Spleen (tissue), 11 donors: ENCODE measurements around the gene NLGN1. TPM values are rescaled to one million over a fixed set of nuclear protein-coding genes. Genes with fewer than 3 reads are reported as not detected.

Experiments used
- DNase-seq: peaks from one replicate; pipeline ENCODE4 v3.0.0-alpha.2; 2020
- H3K27ac ChIP-seq, 8 donors: fragments of 200-600 bp; sonication (generic) in 7 of 8; 1 replicate in 4 of 8; 2 replicates in 4 of 8; pipeline versions ENCODE4 v1.5.0 to v1.8.0; 2016 to 2021; ENCODE audit warnings: inconsistent platforms in 4 of 8, mild to moderate bottlenecking in 4 of 8, moderate library complexity in 1 of 8
- H3K27me3 ChIP-seq, 7 donors: fragments of 200-600 bp; sonication (generic) in 6 of 7; replicated peaks in 1 of 7; 1 replicate in 4 of 7; 2 replicates in 3 of 7; pipeline versions ENCODE4 v1.5.0 to v1.8.0; 2016 to 2021; ENCODE audit warnings: inconsistent platforms in 3 of 7, mild to moderate bottlenecking in 1 of 7
- H3K36me3 ChIP-seq, 6 donors: fragments of 200-600 bp; sonication (generic) in 5 of 6; 1 replicate in 4 of 6; 2 replicates in 2 of 6; pipeline versions ENCODE4 v1.5.0 to v1.8.0; 2016 to 2021; ENCODE audit warnings: inconsistent platforms in 2 of 6
- H3K4me1 ChIP-seq, 6 donors: fragments of 200-600 bp; sonication (generic) in 5 of 6; 1 replicate in 3 of 6; 2 replicates in 3 of 6; pipeline versions ENCODE4 v1.5.0 to v1.8.0; 2016 to 2021; ENCODE audit warnings: inconsistent platforms in 3 of 6
- H3K4me3 ChIP-seq, 8 donors: fragments of 200-600 bp; sonication (generic) in 7 of 8; 1 replicate in 4 of 8; 2 replicates in 4 of 8; pipeline versions ENCODE4 v1.5.0 to v1.8.0; 2016 to 2021; ENCODE audit warnings: inconsistent platforms in 4 of 8, mild to moderate bottlenecking in 4 of 8, moderate library complexity in 2 of 8
- H3K9me3 ChIP-seq, 8 donors: fragments of 200-600 bp; sonication (generic) in 7 of 8; 1 replicate in 4 of 8; 2 replicates in 4 of 8; pipeline versions ENCODE4 v1.5.0 to v1.8.0; 2016 to 2021; ENCODE audit warnings: inconsistent platforms in 4 of 8
- POLR2A ChIP-seq, 3 donors: fragments of 450-650 bp; IDR thresholded peaks; one replicate each; pipeline ENCODE4 v1.5.1; 2017; ENCODE audit warnings: antibody characterized with exemption in 3 of 3, mild to moderate bottlenecking in 1 of 3
- POLR2AphosphoS5 ChIP-seq, 3 donors: sonication (generic); formaldehyde crosslinking; IDR thresholded peaks; one replicate each; pipeline ENCODE4 v1.5.1; 2017; ENCODE audit warnings: antibody characterized with exemption in 3 of 3
- WGBS, 5 donors: extraction: QIAGEN DNeasy Blood & Tissue Kit in 3 of 5; methylation state at CpG; one replicate each; pipeline versions ENCODE4 v1.1.5 to v1.1.7; 2013 to 2018; 5-methylcytosine and 5-hydroxymethylcytosine counted together
- intact Hi-C: fragments of 100-400 bp; cut with DNase I; formaldehyde crosslinking; loops from one replicate; pipeline ENCODE4 v1.15.0; 2023; ENCODE audit warnings: low total_unique reads
- polyA plus RNA-seq, 3 donors: library from polyadenylated mRNA; stranded (reverse); fragments of 200-250 nt; gene quantifications; one replicate each; pipeline ENCODE4 v1.2.1, GENCODE V29; 2013
- total RNA-seq, 7 donors: library from RNA; depleted of rRNA in 3 of 7; stranded (reverse); fragments of >200 nt in 3 of 7; fragmentation: NEBNext Ultra II Directional in 4 of 7; extraction: Animal tissue kit (Norgen Biotek cat#: 25700) in 4 of 7; gene quantifications; one replicate each; pipeline versions ENCODE4 v1.1.0 to v1.2.1, GENCODE V29; 2016 to 2021
- TF ChIP-seq, protein P1 (sequence below), 11 experiments: fragments of 200-600 bp in 7 of 11; fragments of 450-650 bp in 4 of 11; sonication (generic) in 4 of 11; IDR thresholded peaks in 8 of 11; conservative IDR thresholded peaks in 3 of 11; 1 replicate in 7 of 11; 2 replicates in 4 of 11; pipeline versions ENCODE4 v1.4.0 to v1.8.0; 2016 to 2021; ENCODE audit warnings: antibody characterized with exemption in 11 of 11, inconsistent platforms in 4 of 11, mild to moderate bottlenecking in 1 of 11
- donor health status: healthy with polysubstance abuse.
- donor health status: DM: no; HTN: no; CAD: no; lungs with moderate emphysema.
- donor health status: DM: no; HTN: no; CAD: no.
- donor health status: Bipolar disorder and iron deficiency.
- donor health status: healthy.
- donor health status: DM: no; HTN: no; CAD: no.
- donor health status: DM: yes; HTN: yes; CAD: no.

The NLGN1 gene
- total and polyA plus RNA-seq, 10 donors: 0.03 to 0.13 (median 0.03) TPM; not detected in 7

- DNase-seq: no peak
- H3K36me3 ChIP-seq: no peaks in the 10 kb centered on the region
- H3K4me1 ChIP-seq: no peaks in the 10 kb centered on the region
- no peak overlapping the region for H3K27ac ChIP-seq
- H3K27me3 ChIP-seq: no peaks in the 10 kb centered on the region
- H3K9me3 ChIP-seq: peaks cover 0 to 3% (median 0%) of the 10 kb centered on the region in 8 donors
- 37 to 50% (median 46%) methylated on average over 3 of the region's 3 CpGs for WGBS, 5 donors
- H3K4me3 ChIP-seq: no peak overlapping the region
- intact Hi-C loops: no loop called here
- TF ChIP-seq POLR2A (IDR thresholded peaks at IDR 0.05) (no peak), POLR2AphosphoS5 (IDR thresholded peaks at IDR 0.05) (no peak)
- TF ChIP-seq, protein P1, sequence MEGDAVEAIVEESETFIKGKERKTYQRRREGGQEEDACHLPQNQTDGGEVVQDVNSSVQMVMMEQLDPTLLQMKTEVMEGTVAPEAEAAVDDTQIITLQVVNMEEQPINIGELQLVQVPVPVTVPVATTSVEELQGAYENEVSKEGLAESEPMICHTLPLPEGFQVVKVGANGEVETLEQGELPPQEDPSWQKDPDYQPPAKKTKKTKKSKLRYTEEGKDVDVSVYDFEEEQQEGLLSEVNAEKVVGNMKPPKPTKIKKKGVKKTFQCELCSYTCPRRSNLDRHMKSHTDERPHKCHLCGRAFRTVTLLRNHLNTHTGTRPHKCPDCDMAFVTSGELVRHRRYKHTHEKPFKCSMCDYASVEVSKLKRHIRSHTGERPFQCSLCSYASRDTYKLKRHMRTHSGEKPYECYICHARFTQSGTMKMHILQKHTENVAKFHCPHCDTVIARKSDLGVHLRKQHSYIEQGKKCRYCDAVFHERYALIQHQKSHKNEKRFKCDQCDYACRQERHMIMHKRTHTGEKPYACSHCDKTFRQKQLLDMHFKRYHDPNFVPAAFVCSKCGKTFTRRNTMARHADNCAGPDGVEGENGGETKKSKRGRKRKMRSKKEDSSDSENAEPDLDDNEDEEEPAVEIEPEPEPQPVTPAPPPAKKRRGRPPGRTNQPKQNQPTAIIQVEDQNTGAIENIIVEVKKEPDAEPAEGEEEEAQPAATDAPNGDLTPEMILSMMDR (IDR thresholded peaks at IDR 0.05 in 8 of 11, conservative IDR thresholded peaks at IDR 0.05 in 3 of 11): no peak
These were observed 713.2 kb downstream of the NLGN1 start for GRCh38 chr3:174110761-174111160.

GRCh38 chr3:174111776-174112175 is 714.2 kb downstream of the NLGN1 start:
- intact Hi-C loops: no loop called here
- H3K27ac ChIP-seq: no peak overlapping the region
- H3K4me3 ChIP-seq: no peak overlapping the region
- WGBS, 5 donors: 70 to 86% (median 81%) methylated on average over 2 of the region's 2 CpGs
- no peaks in the 10 kb centered on the region for H3K4me1 ChIP-seq
- no peak for DNase-seq
- H3K36me3 ChIP-seq: no peaks in the 10 kb centered on the region
- TF ChIP-seq, protein P1 (IDR thresholded peaks at IDR 0.05 in 8 of 11, conservative IDR thresholded peaks at IDR 0.05 in 3 of 11): no peak
- TF ChIP-seq POLR2AphosphoS5 (IDR thresholded peaks at IDR 0.05) (no peak), POLR2A (IDR thresholded peaks at IDR 0.05) (no peak)
- H3K27me3 ChIP-seq: no peaks in the 10 kb centered on the region
- peaks cover 0 to 3% (median 0%) of the 10 kb centered on the region in 8 donors for H3K9me3 ChIP-seq

DNA sequence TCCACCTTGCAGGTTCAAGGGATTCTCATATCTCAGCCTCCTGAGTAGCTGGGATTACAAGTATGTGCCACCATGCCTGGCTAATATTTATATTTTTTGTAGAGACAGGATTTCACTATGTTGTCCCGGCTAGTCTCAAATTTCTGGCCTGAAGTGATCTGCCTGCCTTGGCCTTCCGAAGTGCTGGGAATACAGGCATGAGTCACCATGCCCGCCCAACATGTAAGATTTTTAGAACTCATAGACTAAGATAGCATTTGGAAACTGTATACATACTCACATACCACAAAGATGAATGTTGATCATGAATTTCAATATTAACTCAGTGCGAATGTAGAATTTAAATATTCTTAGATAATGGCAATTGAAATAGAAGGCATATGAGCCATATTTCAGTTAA is 718.9 kb downstream of the NLGN1 start:
- no peak for DNase-seq
- intact Hi-C loops: no loop called here
- H3K27me3 ChIP-seq: no peaks in the 10 kb centered on the region
- no peak for TF ChIP-seq POLR2A (IDR thresholded peaks at IDR 0.05)
- TF ChIP-seq, protein P1 (IDR thresholded peaks at IDR 0.05 in 8 of 11, conservative IDR thresholded peaks at IDR 0.05 in 3 of 11): no peak
- no peak for TF ChIP-seq POLR2AphosphoS5 (IDR thresholded peaks at IDR 0.05)
- H3K4me1 ChIP-seq: no peaks in the 10 kb centered on the region
- peaks cover 0 to 3% (median 0%) of the 10 kb centered on the region in 8 donors for H3K9me3 ChIP-seq
- H3K4me3 ChIP-seq: no peak overlapping the region
- H3K27ac ChIP-seq: no peak overlapping the region
- H3K36me3 ChIP-seq: no peaks in the 10 kb centered on the region
- 89 to 98% (median 91%) methylated on average over 4 of the region's 4 CpGs for WGBS, 5 donors

- Histone ChIP-seq H3K4me3 (no peak overlapping the region), H3K36me3 (no peaks in the 10 kb centered on the region), H3K4me1 (no peaks in the 10 kb centered on the region), H3K27ac (no peak overlapping the region), H3K9me3 (no peaks in the 10 kb centered on the region), H3K27me3 (no peaks in the 10 kb centered on the region)
- DNase-seq: no peak
- intact Hi-C loops: no loop called here
- no peak for TF ChIP-seq POLR2A (IDR thresholded peaks at IDR 0.05)
- TF ChIP-seq, protein P1 (IDR thresholded peaks at IDR 0.05 in 8 of 11, conservative IDR thresholded peaks at IDR 0.05 in 3 of 11): no peak
- no peak for TF ChIP-seq POLR2AphosphoS5 (IDR thresholded peaks at IDR 0.05)
These were observed 723.5 kb downstream of the NLGN1 start for GRCh38 chr3:174120997-174121396.
